ENCODE data around the gene GPRC5A.

DNA sequence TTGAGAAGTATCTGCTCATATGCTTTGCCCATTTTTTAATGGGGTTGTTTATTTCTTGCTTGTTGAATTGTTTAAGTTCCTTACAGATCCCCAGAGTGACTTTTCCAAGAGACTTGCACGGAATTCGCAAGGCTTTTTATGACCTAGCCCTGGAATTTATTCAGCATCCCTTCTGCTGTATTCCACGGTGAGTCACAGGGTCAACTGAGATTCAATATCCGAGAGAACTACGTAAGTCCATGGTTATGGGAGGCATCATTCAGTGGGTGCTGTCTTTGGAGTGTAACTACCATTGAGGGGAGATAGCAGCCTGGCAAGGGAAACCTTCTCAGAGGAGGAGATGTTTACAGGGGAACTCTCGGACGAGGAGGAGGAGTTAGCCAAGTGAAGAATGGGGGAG, 20.9 kb upstream of the GPRC5A start:
- TF ChIP-seq EZH2phosphoT487 (IDR thresholded peaks at IDR 0.05; ENCODE audit: insufficient read depth, low read depth) = no peak
- TF ChIP-seq EZH2 (IDR thresholded peaks at IDR 0.05; ENCODE audit: insufficient read depth, poor library complexity, severe bottlenecking) = no peak

All from GM23248 (cell line).